Subcutaneous abdominal adipose tissue (tissue), 5 donors: ENCODE results near the gene CLEC4D.
A peak's percentile ranks its signal among the peaks of the same experiment; 100 is the strongest.
"Not testable (repeated sequence)": the region's sequence is repeated elsewhere in the genome, so short reads cannot be mapped to it uniquely, and the experiment has no call there.

Experiments
- H3K27ac ChIP-seq: one replicate; pipeline ENCODE4 v1.7.0; 2013; ENCODE audit warnings: low read depth, mild to moderate bottlenecking, inconsistent platforms, low read length, moderate library complexity
- H3K27me3 ChIP-seq, 5 donors: one replicate each; pipeline ENCODE4 v1.7.0; 2013; ENCODE audit warnings: low read length in 5 of 5, inconsistent platforms in 1 of 5; ENCODE audit not compliant: control insufficient read depth in 5 of 5, insufficient read depth in 4 of 5
- H3K36me3 ChIP-seq, 5 donors: one replicate each; pipeline ENCODE4 v1.7.0; 2013; ENCODE audit warnings: low read length in 5 of 5; ENCODE audit not compliant: control insufficient read depth in 5 of 5, insufficient read depth in 5 of 5
- H3K4me1 ChIP-seq, 5 donors: one replicate each; pipeline ENCODE4 v1.7.0; 2013; ENCODE audit warnings: low read length in 5 of 5, mild to moderate bottlenecking in 3 of 5, moderate library complexity in 1 of 5; ENCODE audit not compliant: control insufficient read depth in 5 of 5, insufficient read depth in 5 of 5
- H3K4me3 ChIP-seq, 5 donors: one replicate each; pipeline ENCODE4 v1.7.0; 2013; ENCODE audit warnings: low read length in 5 of 5, low read depth in 1 of 5
- H3K9ac ChIP-seq, 5 donors: one replicate each; pipeline ENCODE4 v1.7.0; 2013; ENCODE audit warnings: low read length in 5 of 5, mild to moderate bottlenecking in 4 of 5, moderate library complexity in 3 of 5
- H3K9me3 ChIP-seq, 5 donors: one replicate each; pipeline ENCODE4 v1.7.0; 2013; ENCODE audit warnings: low read length in 5 of 5; ENCODE audit not compliant: control insufficient read depth in 5 of 5
- donor health status: healthy.
- donor health status: healthy.
- donor health status: healthy.
- donor health status: healthy.
- donor health status: healthy.

CLEC4D gene

DNA sequence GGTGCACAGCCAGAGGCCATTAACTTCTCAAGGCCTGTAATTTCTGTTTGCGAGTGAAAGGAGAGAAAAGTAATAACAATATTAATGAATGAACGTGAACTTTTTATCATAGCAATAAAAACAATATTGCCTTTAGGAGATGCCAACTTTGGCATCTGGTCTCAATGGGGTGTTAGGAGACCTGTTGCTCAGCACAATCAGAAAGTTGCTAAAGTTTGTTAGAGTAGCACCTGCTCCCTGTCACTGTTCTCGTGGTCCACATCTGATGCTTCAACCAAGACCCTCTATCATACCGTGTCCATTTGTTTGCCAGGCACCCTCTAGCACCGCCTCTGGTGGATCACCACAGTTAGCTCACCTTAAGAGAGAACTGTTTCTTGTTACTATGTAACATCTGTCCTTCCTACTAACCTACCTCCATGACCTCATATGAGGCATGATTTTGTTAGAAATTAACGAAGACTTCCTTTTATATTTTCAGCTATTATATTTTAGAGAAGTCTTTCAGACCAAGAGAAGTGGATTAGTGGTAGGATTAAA is 39.9 kb downstream of the CLEC4D start:
- H3K9ac ChIP-seq: no peak overlapping the region
- no peaks in the 10 kb centered on the region for H3K36me3 ChIP-seq
- no peak overlapping the region for H3K4me3 ChIP-seq
- H3K4me1 ChIP-seq: no peaks in the 10 kb centered on the region
- H3K27ac ChIP-seq: no peak overlapping the region
- no peaks in the 10 kb centered on the region for H3K9me3 ChIP-seq
- peaks cover 0 to 3% (median 0%) of the 10 kb centered on the region in 5 donors for H3K27me3 ChIP-seq

DNA sequence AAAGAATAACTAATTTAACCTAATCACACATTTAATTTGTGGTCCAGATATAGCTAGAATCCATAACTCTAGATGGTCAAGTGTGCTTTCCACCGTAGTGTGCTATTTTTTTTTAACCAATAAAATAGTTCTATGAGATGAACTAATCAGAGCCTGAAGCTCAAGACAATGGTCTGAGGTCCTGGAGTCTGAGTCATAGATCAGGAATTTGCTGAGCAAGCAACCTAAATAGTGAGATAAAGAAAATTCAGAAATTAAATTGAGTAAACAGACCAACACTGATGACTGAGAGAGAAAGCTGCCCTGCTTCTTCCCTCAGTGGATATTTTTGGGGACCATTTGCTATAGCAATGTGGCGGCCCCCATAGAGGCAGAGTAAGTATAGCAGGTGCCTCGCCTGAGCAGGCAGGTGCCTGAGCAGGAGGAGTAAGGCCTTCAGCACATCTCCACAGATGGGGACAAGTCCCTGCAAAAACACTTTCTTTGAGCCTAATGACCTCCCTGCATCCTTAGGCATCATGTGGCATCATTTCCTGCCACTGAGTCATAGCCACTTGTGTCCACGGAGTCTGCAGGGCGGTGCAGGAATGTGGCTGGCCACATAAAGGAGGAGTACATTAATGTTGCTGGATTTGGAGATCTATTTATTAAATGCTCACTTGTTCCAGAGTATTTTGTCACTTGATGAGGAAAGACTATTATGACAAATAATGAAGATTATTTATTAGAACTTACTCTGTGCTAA is 41.3 kb downstream of the CLEC4D start:
- peaks cover 0 to 3% (median 0%) of the 10 kb centered on the region in 5 donors for H3K27me3 ChIP-seq
- H3K4me3 ChIP-seq: no peak overlapping the region
- no peaks in the 10 kb centered on the region for H3K9me3 ChIP-seq
- no peak overlapping the region for H3K9ac ChIP-seq
- H3K27ac ChIP-seq: no peak overlapping the region
- H3K36me3 ChIP-seq: no peaks in the 10 kb centered on the region
- no peaks in the 10 kb centered on the region for H3K4me1 ChIP-seq

- no peak overlapping the region for H3K27ac ChIP-seq
- no peaks in the 10 kb centered on the region for H3K36me3 ChIP-seq
Measured at GRCh38 chr12:8556531-8557097, 43.3 kb downstream of the CLEC4D start.

DNA sequence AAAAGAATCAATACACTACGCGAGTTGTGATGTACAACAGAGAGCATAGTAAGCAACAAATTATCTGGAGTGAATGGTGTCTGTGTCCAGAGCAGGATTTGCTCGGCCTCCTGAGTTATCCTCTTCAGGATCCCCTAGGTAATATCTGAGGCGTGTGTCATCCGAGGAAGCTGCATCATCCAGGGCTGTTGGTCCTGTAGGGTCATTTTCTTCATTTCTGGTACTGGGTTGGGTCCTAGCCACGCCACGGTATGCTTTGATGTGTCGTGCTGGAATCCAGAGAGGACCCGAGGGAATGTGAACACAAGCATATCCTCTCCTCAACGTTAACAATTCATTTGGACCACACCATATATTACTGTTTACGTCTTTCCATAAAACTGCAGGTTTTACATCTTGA is 46.4 kb downstream of the CLEC4D start:
- H3K36me3 ChIP-seq: no peaks in the 10 kb centered on the region
- no peak overlapping the region for H3K4me3 ChIP-seq
- no peak overlapping the region for H3K9ac ChIP-seq
- peaks cover 0 to 11% (median 2%) of the 10 kb centered on the region in 5 donors for H3K9me3 ChIP-seq
- H3K27me3 ChIP-seq: peaks cover 0 to 2% (median 0%) of the 10 kb centered on the region in 5 donors
- H3K4me1 ChIP-seq: no peaks in the 10 kb centered on the region
- H3K27ac ChIP-seq: no peak overlapping the region

More at GRCh38 chr12:8556531-8557097, 43.3 kb downstream of the CLEC4D start:
- Histone ChIP-seq H3K27me3 (peaks cover 0 to 3% (median 0%) of the 10 kb centered on the region in 5 donors), H3K4me3 (no peak overlapping the region), H3K9ac (no peak overlapping the region), H3K9me3 (no peaks in the 10 kb centered on the region), H3K4me1 (no peaks in the 10 kb centered on the region)

DNA sequence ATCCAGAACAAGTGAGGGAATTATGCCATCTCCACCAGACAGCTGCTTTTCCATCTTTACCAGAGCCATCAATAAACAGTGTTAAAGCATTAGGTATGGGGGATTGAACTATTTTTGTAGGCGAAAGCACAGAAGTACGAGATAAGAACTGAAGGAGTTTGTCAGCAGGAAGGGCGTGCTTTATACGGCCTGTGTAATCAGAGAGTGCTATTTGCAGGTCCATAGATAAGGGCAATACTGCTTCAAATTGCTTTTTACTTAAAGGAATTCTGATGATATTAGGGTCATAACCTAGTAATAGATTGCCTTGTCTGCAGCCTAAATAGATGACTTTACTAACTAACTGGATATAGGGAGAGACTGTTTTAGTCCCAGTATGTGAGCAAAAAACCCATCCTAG is 47.7 kb downstream of the CLEC4D start:
- H3K4me1 ChIP-seq: no peaks in the 10 kb centered on the region
- H3K4me3 ChIP-seq: no peak overlapping the region
- H3K9ac ChIP-seq: no peak overlapping the region
- no peak overlapping the region for H3K27ac ChIP-seq
- peaks cover 0 to 3% (median 0%) of the 10 kb centered on the region in 5 donors for H3K27me3 ChIP-seq
- H3K36me3 ChIP-seq: no peaks in the 10 kb centered on the region
- H3K9me3 ChIP-seq: peaks cover 0 to 11% (median 2%) of the 10 kb centered on the region in 5 donors

GRCh38 chr12:8562310-8562709 is 49.0 kb downstream of the CLEC4D start:
- Histone ChIP-seq H3K9ac (no peak overlapping the region), H3K27ac (no peak overlapping the region), H3K4me1 (peaks cover 0 to 8% (median 0%) of the 10 kb centered on the region in 5 donors), H3K4me3 (no peak overlapping the region), H3K27me3 (peaks cover 0 to 3% (median 0%) of the 10 kb centered on the region in 5 donors), H3K36me3 (no peaks in the 10 kb centered on the region), H3K9me3 (peaks cover 0 to 11% (median 5%) of the 10 kb centered on the region in 5 donors)

GRCh38 chr12:8563356-8563755 is 50.1 kb downstream of the CLEC4D start:
- Histone ChIP-seq H3K9ac (no peak overlapping the region), H3K27me3 (peaks cover 0 to 4% (median 2%) of the 10 kb centered on the region in 5 donors), H3K9me3 (peaks cover 0 to 14% (median 6%) of the 10 kb centered on the region in 5 donors), H3K4me1 (peaks cover 0 to 8% (median 0%) of the 10 kb centered on the region in 5 donors), H3K36me3 (no peaks in the 10 kb centered on the region), H3K27ac (no peak overlapping the region), H3K4me3 (no peak overlapping the region)

GRCh38 chr12:8564656-8565055 is 51.4 kb downstream of the CLEC4D start:
- no peak overlapping the region for H3K9ac ChIP-seq
- H3K9me3 ChIP-seq: peaks cover 0 to 14% (median 6%) of the 10 kb centered on the region in 5 donors
- peaks cover 0 to 8% (median 0%) of the 10 kb centered on the region in 5 donors for H3K4me1 ChIP-seq
- H3K4me3 ChIP-seq: no peak overlapping the region
- H3K36me3 ChIP-seq: no peaks in the 10 kb centered on the region
- peaks cover 0 to 4% (median 2%) of the 10 kb centered on the region in 5 donors for H3K27me3 ChIP-seq
- no peak overlapping the region for H3K27ac ChIP-seq

DNA sequence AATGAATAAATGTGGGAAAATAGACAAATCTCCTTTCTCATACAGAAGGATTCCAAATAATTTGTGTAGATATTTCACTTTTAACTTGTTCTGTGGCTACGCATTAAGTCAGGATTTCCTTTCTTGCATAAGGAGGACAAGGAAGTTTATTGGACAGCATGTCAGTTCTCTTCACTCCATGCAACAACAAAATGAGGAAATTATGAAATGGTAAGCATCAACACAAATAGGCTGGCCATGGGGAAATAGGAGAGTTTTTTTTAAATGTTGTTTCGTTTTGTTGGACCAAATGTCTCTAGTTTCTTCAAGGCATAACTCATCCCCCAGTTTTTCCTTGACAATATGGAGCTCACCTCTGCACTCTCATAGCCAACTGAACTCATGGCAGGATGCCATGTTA is 52.7 kb downstream of the CLEC4D start:
- not testable (repeated sequence) for H3K27ac ChIP-seq, H3K9ac ChIP-seq, H3K4me1 ChIP-seq, H3K36me3 ChIP-seq, H3K27me3 ChIP-seq
- H3K9me3 ChIP-seq: peaks cover 0 to 14% (median 6%) of the 10 kb centered on the region in 5 donors
- H3K4me3 ChIP-seq: peak overlapping the region in 1 of 5 donors; percentile 16

- Histone ChIP-seq H3K9ac (no peak overlapping the region), H3K9me3 (peaks cover 0 to 14% (median 6%) of the 10 kb centered on the region in 5 donors), H3K27ac (no peak overlapping the region), H3K4me3 (peak overlapping the region in 1 of 5 donors; percentile 16), H3K4me1 (peaks cover 0 to 8% (median 0%) of the 10 kb centered on the region in 5 donors), H3K36me3 (no peaks in the 10 kb centered on the region), H3K27me3 (peaks cover 0 to 4% (median 0%) of the 10 kb centered on the region in 5 donors)
Measured at GRCh38 chr12:8566525-8566924, 53.2 kb downstream of the CLEC4D start.
